Right atrium auricular region (tissue), 2 donors: ENCODE results near the gene LIMCH1. TPM values are rescaled to one million over a fixed set of nuclear protein-coding genes. Genes with fewer than 3 reads are reported as not detected.

ENCODE experiments used
- DNase-seq: peaks from one replicate; pipeline ENCODE4 v3.0.0-alpha.2; 2019; ENCODE audit warnings: low spot score
- H3K27ac ChIP-seq, 2 donors: fragments of 200-600 bp; sonication (generic); 1 replicate in 1 of 2; 2 replicates in 1 of 2; pipeline ENCODE4 v1.5.1; 2016 to 2019
- H3K27me3 ChIP-seq, 2 donors: fragments of 200-600 bp; sonication (generic); one replicate each; pipeline versions ENCODE4 v1.5.1 to v1.6.0; 2017 to 2019
- H3K36me3 ChIP-seq: fragments of 200-600 bp; sonication (generic); one replicate; pipeline ENCODE4 v1.5.1; 2016
- H3K4me1 ChIP-seq, 2 donors: fragments of 200-600 bp; sonication (generic); one replicate each; pipeline versions ENCODE4 v1.5.1 to v1.6.0; 2017 to 2019
- H3K4me3 ChIP-seq, 2 donors: fragments of 200-600 bp; sonication (generic); 1 replicate in 1 of 2; 2 replicates in 1 of 2; pipeline ENCODE4 v1.5.1; 2017 to 2019; ENCODE audit warnings: mild to moderate bottlenecking in 1 of 2, moderate library complexity in 1 of 2
- H3K9me3 ChIP-seq, 2 donors: fragments of 200-600 bp; sonication (generic); one replicate each; pipeline ENCODE4 v1.5.1; 2019
- total RNA-seq, 2 donors: library from RNA; depleted of rRNA; stranded (reverse); fragments of >200 nt; gene quantifications; one replicate each; pipeline ENCODE4 v1.1.0, GENCODE V29; 2016
- TF ChIP-seq, protein P1 (sequence below), 2 donors: fragments of 200-600 bp; sonication (generic); IDR thresholded peaks; one replicate each; pipeline ENCODE4 v1.5.1; 2019; ENCODE audit warnings: antibody characterized with exemption in 2 of 2

Gene LIMCH1
- total RNA-seq, 2 donors from 2014 or later, result 76.1 to 101 TPM

DNA sequence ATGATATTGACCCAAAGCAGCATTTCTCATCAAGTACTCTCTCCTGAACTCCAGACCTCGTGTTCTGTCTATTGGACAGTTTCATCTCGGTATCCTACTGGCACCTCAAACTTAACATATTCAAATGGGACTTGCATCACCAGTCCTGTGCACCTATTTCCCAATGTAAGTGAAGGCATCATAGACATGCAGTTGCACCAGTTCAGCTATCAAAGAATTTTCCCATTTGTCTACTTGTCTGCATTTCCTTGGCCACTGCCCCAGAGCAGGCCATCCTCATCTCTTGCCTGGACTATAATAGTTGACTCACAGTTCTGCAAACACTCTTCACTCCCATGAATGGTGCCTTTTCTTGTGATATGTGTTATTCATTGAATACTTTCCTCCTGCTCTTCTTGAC, 11.3 kb upstream of the LIMCH1 start:
- Histone ChIP-seq H3K4me3 (no peak overlapping the region), H3K4me1 (no peaks in the 10 kb centered on the region), H3K36me3 (no peaks in the 10 kb centered on the region), H3K9me3 (no peaks in the 10 kb centered on the region), H3K27me3 (no peaks in the 10 kb centered on the region), H3K27ac (no peak overlapping the region)
- no peak for DNase-seq
- TF ChIP-seq, protein P1, sequence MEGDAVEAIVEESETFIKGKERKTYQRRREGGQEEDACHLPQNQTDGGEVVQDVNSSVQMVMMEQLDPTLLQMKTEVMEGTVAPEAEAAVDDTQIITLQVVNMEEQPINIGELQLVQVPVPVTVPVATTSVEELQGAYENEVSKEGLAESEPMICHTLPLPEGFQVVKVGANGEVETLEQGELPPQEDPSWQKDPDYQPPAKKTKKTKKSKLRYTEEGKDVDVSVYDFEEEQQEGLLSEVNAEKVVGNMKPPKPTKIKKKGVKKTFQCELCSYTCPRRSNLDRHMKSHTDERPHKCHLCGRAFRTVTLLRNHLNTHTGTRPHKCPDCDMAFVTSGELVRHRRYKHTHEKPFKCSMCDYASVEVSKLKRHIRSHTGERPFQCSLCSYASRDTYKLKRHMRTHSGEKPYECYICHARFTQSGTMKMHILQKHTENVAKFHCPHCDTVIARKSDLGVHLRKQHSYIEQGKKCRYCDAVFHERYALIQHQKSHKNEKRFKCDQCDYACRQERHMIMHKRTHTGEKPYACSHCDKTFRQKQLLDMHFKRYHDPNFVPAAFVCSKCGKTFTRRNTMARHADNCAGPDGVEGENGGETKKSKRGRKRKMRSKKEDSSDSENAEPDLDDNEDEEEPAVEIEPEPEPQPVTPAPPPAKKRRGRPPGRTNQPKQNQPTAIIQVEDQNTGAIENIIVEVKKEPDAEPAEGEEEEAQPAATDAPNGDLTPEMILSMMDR (IDR thresholded peaks at IDR 0.05), result no peak

GRCh38 chr4:41528512-41529205, 9.3 kb upstream of the LIMCH1 start:
- TF ChIP-seq, protein P1 (IDR thresholded peaks at IDR 0.05), result no peak
- no peak for DNase-seq
- no peaks in the 10 kb centered on the region for H3K36me3 ChIP-seq
- H3K27ac ChIP-seq, result no peak overlapping the region
- H3K9me3 ChIP-seq, result no peaks in the 10 kb centered on the region
- H3K4me1 ChIP-seq, result no peaks in the 10 kb centered on the region
- no peak overlapping the region for H3K4me3 ChIP-seq
- H3K27me3 ChIP-seq, result no peaks in the 10 kb centered on the region

DNA sequence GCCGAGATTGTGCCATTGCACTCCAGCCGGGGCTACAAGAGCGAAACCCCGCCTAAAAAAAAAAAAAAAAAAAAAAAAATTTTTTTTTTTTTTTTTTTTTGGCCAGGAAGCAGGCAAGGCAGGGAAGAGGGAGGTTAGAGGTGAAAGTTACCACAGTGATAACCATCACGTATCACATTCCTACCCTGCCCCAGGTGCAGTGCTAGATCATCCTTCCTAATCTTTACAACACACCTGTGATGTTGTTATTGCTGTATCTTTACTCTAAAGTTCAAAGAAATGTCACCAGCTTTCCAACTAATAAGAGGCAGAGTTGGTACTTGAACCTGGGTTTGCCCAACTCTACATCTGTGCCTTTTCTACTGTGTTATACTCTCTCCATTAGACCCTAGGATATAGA, 7.2 kb upstream of the LIMCH1 start:
- Histone ChIP-seq H3K4me3 (no peak overlapping the region), H3K36me3 (no peaks in the 10 kb centered on the region), H3K27ac (no peak overlapping the region), H3K4me1 (peaks cover 0 to 5% of the 10 kb centered on the region in 2 donors), H3K27me3 (no peaks in the 10 kb centered on the region), H3K9me3 (no peaks in the 10 kb centered on the region)
- TF ChIP-seq, protein P1 (IDR thresholded peaks at IDR 0.05), result no peak
- no peak for DNase-seq

GRCh38 chr4:41532336-41532735, 5.6 kb upstream of the LIMCH1 start:
- Histone ChIP-seq H3K27me3 (no peaks in the 10 kb centered on the region), H3K9me3 (no peaks in the 10 kb centered on the region), H3K27ac (no peak overlapping the region), H3K4me1 (peaks cover 0 to 18% of the 10 kb centered on the region in 2 donors), H3K36me3 (no peaks in the 10 kb centered on the region), H3K4me3 (no peak overlapping the region)
- TF ChIP-seq, protein P1 (IDR thresholded peaks at IDR 0.05), result no peak
- DNase-seq, result no peak

DNA sequence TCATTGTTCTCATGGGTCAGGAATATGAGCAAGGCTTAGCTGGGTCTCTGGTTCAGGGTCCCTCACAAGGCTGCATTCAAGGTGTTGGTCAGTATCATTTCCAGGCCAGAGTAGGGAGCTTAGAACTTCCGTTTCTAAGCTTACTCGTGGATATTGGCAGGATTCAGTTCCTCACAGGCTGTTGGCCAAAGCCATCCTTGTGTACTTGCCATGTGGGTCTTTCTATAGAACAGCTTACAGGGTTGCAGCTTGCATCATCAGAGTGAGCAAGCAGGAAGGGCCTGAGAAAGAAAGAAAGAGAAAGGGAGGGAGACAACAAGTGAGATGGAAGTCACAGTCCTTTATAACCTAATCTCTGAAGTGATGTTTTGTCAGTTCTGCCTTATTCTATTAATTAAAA, 5.1 kb upstream of the LIMCH1 start:
- H3K36me3 ChIP-seq, result no peaks in the 10 kb centered on the region
- TF ChIP-seq, protein P1 (IDR thresholded peaks at IDR 0.05), result no peak
- H3K4me1 ChIP-seq, result peaks cover 0 to 22% of the 10 kb centered on the region in 2 donors
- no peak overlapping the region for H3K27ac ChIP-seq
- H3K4me3 ChIP-seq, result no peak overlapping the region
- no peak for DNase-seq
- H3K27me3 ChIP-seq, result no peaks in the 10 kb centered on the region
- H3K9me3 ChIP-seq, result no peaks in the 10 kb centered on the region

- Histone ChIP-seq H3K4me3 (no peak overlapping the region), H3K9me3 (no peaks in the 10 kb centered on the region), H3K36me3 (no peaks in the 10 kb centered on the region), H3K27me3 (no peaks in the 10 kb centered on the region), H3K4me1 (peaks cover 0 to 28% of the 10 kb centered on the region in 2 donors), H3K27ac (no peak overlapping the region)
- TF ChIP-seq, protein P1 (IDR thresholded peaks at IDR 0.05), result no peak
- no peak for DNase-seq
Measured at GRCh38 chr4:41533680-41534079, 4.3 kb upstream of the LIMCH1 start.
